Urinary bladder (tissue), 4 donors: ENCODE data around the gene SPANXA2. TPM values are rescaled to one million over a fixed set of nuclear protein-coding genes. Genes with fewer than 3 reads are reported as not detected.
"Not testable (repeated sequence)": the region's sequence is repeated elsewhere in the genome, so short reads cannot be mapped to it uniquely, and the experiment has no call there.

Experiments
- DNase-seq: peaks from one replicate; pipeline ENCODE4 v3.0.0-alpha.2; 2015; ENCODE audit errors: extremely low spot score
- H3K27ac ChIP-seq: one replicate; pipeline ENCODE4 v1.5.1; 2013; ENCODE audit warnings: low read depth, mild to moderate bottlenecking, moderate library complexity
- H3K36me3 ChIP-seq: one replicate; pipeline ENCODE4 v1.6.1; 2013; ENCODE audit warnings: mild to moderate bottlenecking, moderate library complexity; ENCODE audit not compliant: insufficient read depth
- H3K4me1 ChIP-seq: one replicate; pipeline ENCODE4 v1.6.1; 2013; ENCODE audit warnings: mild to moderate bottlenecking, moderate library complexity; ENCODE audit not compliant: insufficient read depth
- H3K4me3 ChIP-seq: one replicate; pipeline ENCODE4 v1.5.1; 2013; ENCODE audit warnings: low read depth, low read length
- WGBS: extraction: QIAGEN DNeasy Blood & Tissue Kit; methylation state at CpG from one replicate; pipeline ENCODE4 v1.1.7; 2013; 5-methylcytosine and 5-hydroxymethylcytosine counted together
- polyA plus RNA-seq: library from polyadenylated mRNA; stranded (reverse); fragments of 200-250 nt; gene quantifications from one replicate; pipeline ENCODE4 v1.2.3, GENCODE V29; 2013
- total RNA-seq: library from RNA; depleted of rRNA; stranded (reverse); fragments of >200 nt; gene quantifications from one replicate; pipeline ENCODE4 v1.2.3, GENCODE V29; 2014
- donor health status: healthy with polysubstance abuse.
- donor health status: healthy.

Gene SPANXA2, protein sequence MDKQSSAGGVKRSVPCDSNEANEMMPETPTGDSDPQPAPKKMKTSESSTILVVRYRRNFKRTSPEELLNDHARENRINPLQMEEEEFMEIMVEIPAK
- total RNA-seq (not detected), polyA plus RNA-seq (not detected)

GRCh38 chrX:141589408-141589807 lies at the start of gene SPANXA2:
SPANXA2 (plus strand) TSS chrX:141589708; CDS start chrX:141589768, 60 bp downstream.
- WGBS, result no CpG with 5 or more reads among the region's 10 CpGs
- DNase-seq, H3K4me3 ChIP-seq, H3K36me3 ChIP-seq, H3K4me1 ChIP-seq, H3K27ac ChIP-seq: not testable (repeated sequence)

DNA sequence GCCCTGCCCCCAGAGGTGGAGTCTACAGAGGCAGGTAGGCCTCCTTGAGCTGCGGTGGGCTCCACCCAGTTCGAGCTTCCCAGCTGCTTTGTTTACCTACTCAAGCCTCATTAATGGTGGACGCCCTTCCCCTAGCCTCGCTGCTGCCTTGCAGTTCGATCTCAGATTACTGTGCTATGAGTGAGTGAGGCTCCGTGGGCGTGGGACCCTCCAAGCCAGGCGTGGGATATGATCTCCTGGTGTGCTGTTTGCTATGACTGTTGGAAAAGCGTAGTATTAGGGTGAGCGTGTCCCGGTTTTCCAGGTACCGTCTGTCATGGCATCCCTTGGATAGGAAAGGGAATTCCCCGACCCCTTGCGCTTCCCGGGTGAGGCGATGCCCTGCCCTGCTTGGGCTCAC lies 47.0 kb upstream of the SPANXA2 start:
- DNase-seq, H3K4me1 ChIP-seq: not testable (repeated sequence)
- WGBS, result 94% methylated on average over 9 of the region's 16 CpGs

GRCh38 chrX:141584638-141585037 lies 4.9 kb upstream of the SPANXA2 start, which contains the start of gene SPANXA1:
SPANXA1 (minus strand) TSS chrX:141584738; CDS start chrX:141584678, 60 bp downstream.
- not testable (repeated sequence) for H3K4me3 ChIP-seq, H3K36me3 ChIP-seq, H3K27ac ChIP-seq, H3K4me1 ChIP-seq, DNase-seq
- WGBS, result no CpG with 5 or more reads among the region's 10 CpGs

More for the DNA sequence above, 47.0 kb upstream of the SPANXA2 start:
- not testable (repeated sequence) for H3K36me3 ChIP-seq, H3K27ac ChIP-seq, H3K4me3 ChIP-seq

- DNase-seq, result no peak
- Histone ChIP-seq H3K4me1 (no peaks in the 10 kb centered on the region), H3K36me3 (no peaks in the 10 kb centered on the region), H3K27ac (no peak overlapping the region), H3K4me3 (no peak overlapping the region)
- 98% methylated on average over 1 of the region's 1 CpG for WGBS
These were observed 19.6 kb downstream of the SPANXA2 start for GRCh38 chrX:141609111-141609510.

DNA sequence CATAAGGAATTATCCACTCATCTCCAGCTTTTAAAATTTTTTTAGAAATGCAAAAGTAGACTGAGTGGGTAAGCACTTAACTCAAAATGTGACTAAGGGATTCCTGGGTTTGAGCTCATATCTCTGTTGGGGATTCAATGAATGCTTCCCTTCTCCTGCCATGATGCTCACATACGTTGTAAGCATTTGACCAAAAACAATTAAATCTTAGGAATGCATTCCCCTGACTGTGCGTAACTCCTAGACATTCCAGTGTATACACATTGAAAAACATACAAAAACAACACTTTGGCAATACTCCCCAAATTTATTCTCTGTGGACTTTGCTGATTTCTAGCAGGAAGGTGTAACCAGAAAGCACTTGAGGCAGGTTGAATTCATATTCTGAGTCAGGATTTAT lies 29.8 kb downstream of the SPANXA2 start:
- Histone ChIP-seq H3K4me1 (no peaks in the 10 kb centered on the region), H3K4me3 (no peak overlapping the region), H3K27ac (no peak overlapping the region), H3K36me3 (no peaks in the 10 kb centered on the region)
- DNase-seq, result no peak
- 59% methylated on average over 2 of the region's 2 CpGs for WGBS

DNA sequence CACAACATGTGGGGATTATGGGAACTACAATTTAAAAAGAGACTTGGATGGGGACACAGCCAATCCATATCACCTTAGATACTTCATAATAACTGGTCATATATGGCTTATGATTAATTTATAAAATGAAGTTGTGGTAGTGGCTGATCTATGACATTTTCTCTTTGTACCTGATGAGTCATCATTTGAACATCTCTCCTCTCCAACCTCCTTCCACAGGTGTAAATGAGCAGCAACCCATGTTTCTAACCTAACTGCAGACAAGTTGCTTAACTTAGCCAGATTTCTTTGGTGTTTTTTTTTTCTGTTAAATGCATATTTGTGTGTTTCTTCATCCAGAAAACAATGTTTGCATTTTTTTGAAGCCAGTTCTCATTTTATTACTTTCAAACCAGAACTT lies 42.6 kb downstream of the SPANXA2 start:
- no peaks in the 10 kb centered on the region for H3K36me3 ChIP-seq
- H3K4me3 ChIP-seq, result no peak overlapping the region
- no peak overlapping the region for H3K27ac ChIP-seq
- no peak for DNase-seq
- no peaks in the 10 kb centered on the region for H3K4me1 ChIP-seq

GRCh38 chrX:141638550-141638949 lies 49.0 kb downstream of the SPANXA2 start:
- DNase-seq, result no peak
- no peak overlapping the region for H3K27ac ChIP-seq
- H3K36me3 ChIP-seq, result no peaks in the 10 kb centered on the region
- no peak overlapping the region for H3K4me3 ChIP-seq
- WGBS, result 77% methylated on average over 1 of the region's 1 CpG
- no peaks in the 10 kb centered on the region for H3K4me1 ChIP-seq

Other genes starting within 250 kb of the SPANXA2 start
- not detected for gene SPANXA1, start 5.0 kb upstream of the SPANXA2 start, total RNA-seq
- gene SPANXA1, start 5.0 kb upstream of the SPANXA2 start, polyA plus RNA-seq, result not detected
- gene SPANXD, start 109.0 kb downstream of the SPANXA2 start, total RNA-seq, result not detected
- gene SPANXD, start 109.0 kb downstream of the SPANXA2 start, polyA plus RNA-seq, result not detected
- not detected for gene MAGEC3, start 248.6 kb downstream of the SPANXA2 start, total RNA-seq
- gene MAGEC3, start 248.6 kb downstream of the SPANXA2 start, polyA plus RNA-seq, result not detected